ENCODE results near the gene OSBPL10. TPM values are rescaled to one million over a fixed set of nuclear protein-coding genes. Genes with fewer than 3 reads are reported as not detected.

The OSBPL10 gene
- total and polyA plus RNA-seq, 5 donors from 2014 or later: 0.14 to 1.8 (median 0.21) TPM; not detected in 2

DNA sequence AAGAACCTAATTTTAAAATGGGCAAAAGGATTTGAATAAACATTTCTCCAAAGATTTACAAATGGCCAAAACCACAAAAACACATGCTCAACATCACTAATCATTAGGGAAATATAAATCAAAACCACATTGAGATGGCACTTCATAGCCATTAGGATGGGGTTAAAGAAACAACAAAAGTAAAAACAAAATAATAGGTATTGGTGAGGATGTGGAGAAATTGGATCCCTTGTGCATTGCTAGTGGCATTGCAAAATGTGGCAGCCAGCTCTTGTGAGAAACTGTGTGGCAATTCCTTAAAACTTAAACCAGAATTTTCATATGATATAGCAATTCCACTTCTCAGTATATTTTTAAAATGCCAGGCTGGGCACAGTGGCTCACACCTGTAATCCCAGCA is 321.8 kb downstream of the OSBPL10 start:
- H3K4me3 ChIP-seq (ENCODE audit: low read depth, low read length): no peak overlapping the region
- Mint-ChIP-seq H3K36me3 (peaks cover 3% of the 10 kb centered on the region), H3K27ac (no peak overlapping the region), H3K4me1 (no peaks in the 10 kb centered on the region), H3K4me3 (no peak overlapping the region), H3K9me3 (peaks cover 4 to 41% (median 20%) of the 10 kb centered on the region in 7 donors), H3K27me3 (peaks cover 8% of the 10 kb centered on the region)
- DNase-seq (no peak), ATAC-seq (ENCODE audit: low read depth in 2 of 2) (no peak)
- no peaks in the 10 kb centered on the region for H3K4me1 ChIP-seq (ENCODE audit: control insufficient read depth, insufficient read depth, low read length, poor library complexity, severe bottlenecking)
- no peak overlapping the region for H3K27ac ChIP-seq (ENCODE audit: insufficient read depth, low read length, poor library complexity, severe bottlenecking)
- H3K9me3 ChIP-seq (ENCODE audit: control insufficient read depth in 2 of 2, low read length in 2 of 2): peaks cover 31 to 55% of the 10 kb centered on the region in 2 experiments
- H3K36me3 ChIP-seq (ENCODE audit: control insufficient read depth, insufficient read depth, low read length): no peaks in the 10 kb centered on the region
- H3K27me3 ChIP-seq (ENCODE audit: control insufficient read depth, insufficient read depth, low read length): no peaks in the 10 kb centered on the region

DNA sequence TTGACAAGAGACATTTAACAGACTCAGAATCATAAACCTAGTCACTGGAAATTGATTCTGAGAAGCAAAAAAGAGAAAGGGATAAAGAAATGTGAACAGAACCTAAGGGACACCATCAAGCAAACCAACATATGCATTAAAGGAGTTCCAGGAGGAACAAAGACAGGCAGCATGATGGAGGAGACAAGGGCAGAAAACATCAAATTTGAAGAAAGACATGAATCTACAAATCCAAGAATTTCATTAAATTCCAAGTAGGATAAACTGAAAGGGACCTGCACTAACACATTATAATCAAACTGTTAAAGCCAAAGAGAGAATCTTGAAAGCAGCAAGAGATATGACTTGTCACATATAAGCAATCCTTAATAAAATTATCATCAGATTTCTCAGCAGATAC is 326.1 kb downstream of the OSBPL10 start:
- Histone ChIP-seq H3K27ac (ENCODE audit: insufficient read depth, low read length, poor library complexity, severe bottlenecking) (no peak overlapping the region), H3K4me3 (ENCODE audit: low read depth, low read length) (no peak overlapping the region), H3K36me3 (ENCODE audit: control insufficient read depth, insufficient read depth, low read length) (no peaks in the 10 kb centered on the region), H3K27me3 (ENCODE audit: control insufficient read depth, insufficient read depth, low read length) (no peaks in the 10 kb centered on the region), H3K9me3 (ENCODE audit: control insufficient read depth in 2 of 2, low read length in 2 of 2) (peaks cover 60 to 97% of the 10 kb centered on the region in 2 experiments), H3K4me1 (ENCODE audit: control insufficient read depth, insufficient read depth, low read length, poor library complexity, severe bottlenecking) (no peaks in the 10 kb centered on the region)
- peaks cover 3% of the 10 kb centered on the region for H3K36me3 Mint-ChIP-seq
- H3K27ac Mint-ChIP-seq: no peak overlapping the region
- H3K4me3 Mint-ChIP-seq: peak overlapping the region in 1 of 4 donors; percentile 43
- peaks cover 6% of the 10 kb centered on the region for H3K27me3 Mint-ChIP-seq
- DNase-seq (no peak), ATAC-seq (ENCODE audit: low read depth in 2 of 2) (no peak)
- peaks cover 13 to 78% (median 42%) of the 10 kb centered on the region in 7 donors for H3K9me3 Mint-ChIP-seq
- H3K4me1 Mint-ChIP-seq: peaks cover 0 to 6% (median 0%) of the 10 kb centered on the region in 4 donors

GRCh38 chr3:31653464-31653863 is 327.6 kb downstream of the OSBPL10 start:
- Mint-ChIP-seq H3K4me3 (no peak overlapping the region), H3K9me3 (peaks cover 15 to 90% (median 52%) of the 10 kb centered on the region in 7 donors), H3K27me3 (peaks cover 9% of the 10 kb centered on the region), H3K27ac (no peak overlapping the region), H3K36me3 (peaks cover 3% of the 10 kb centered on the region), H3K4me1 (peaks cover 0 to 6% (median 0%) of the 10 kb centered on the region in 4 donors)
- no peak for DNase-seq
- ATAC-seq (ENCODE audit: low read depth in 2 of 2): peak in 1 of 2 donors; percentile 11
- H3K4me3 ChIP-seq (ENCODE audit: low read depth, low read length): no peak overlapping the region
- H3K27ac ChIP-seq (ENCODE audit: insufficient read depth, low read length, poor library complexity, severe bottlenecking): no peak overlapping the region
- no peaks in the 10 kb centered on the region for H3K36me3 ChIP-seq (ENCODE audit: control insufficient read depth, insufficient read depth, low read length)
- H3K27me3 ChIP-seq (ENCODE audit: control insufficient read depth, insufficient read depth, low read length): no peaks in the 10 kb centered on the region
- H3K4me1 ChIP-seq (ENCODE audit: control insufficient read depth, insufficient read depth, low read length, poor library complexity, severe bottlenecking): no peaks in the 10 kb centered on the region
- H3K9me3 ChIP-seq (ENCODE audit: control insufficient read depth in 2 of 2, low read length in 2 of 2): peaks cover 70 to 98% of the 10 kb centered on the region in 2 experiments

GRCh38 chr3:31652296-31652695 is 328.8 kb downstream of the OSBPL10 start:
- Mint-ChIP-seq H3K36me3 (peaks cover 9% of the 10 kb centered on the region), H3K9me3 (peaks cover 15 to 88% (median 54%) of the 10 kb centered on the region in 7 donors), H3K4me3 (no peak overlapping the region), H3K4me1 (peaks cover 0 to 6% (median 0%) of the 10 kb centered on the region in 4 donors), H3K27ac (no peak overlapping the region), H3K27me3 (peaks cover 9% of the 10 kb centered on the region)
- Histone ChIP-seq H3K27ac (ENCODE audit: insufficient read depth, low read length, poor library complexity, severe bottlenecking) (no peak overlapping the region), H3K27me3 (ENCODE audit: control insufficient read depth, insufficient read depth, low read length) (no peaks in the 10 kb centered on the region), H3K9me3 (ENCODE audit: control insufficient read depth in 2 of 2, low read length in 2 of 2) (peaks cover 66 to 93% of the 10 kb centered on the region in 2 experiments), H3K4me1 (ENCODE audit: control insufficient read depth, insufficient read depth, low read length, poor library complexity, severe bottlenecking) (no peaks in the 10 kb centered on the region), H3K36me3 (ENCODE audit: control insufficient read depth, insufficient read depth, low read length) (no peaks in the 10 kb centered on the region), H3K4me3 (ENCODE audit: low read depth, low read length) (no peak overlapping the region)
- ATAC-seq (ENCODE audit: low read depth in 2 of 2) (no peak), DNase-seq (no peak)

- H3K4me3 Mint-ChIP-seq: no peak overlapping the region
- DNase-seq (no peak), ATAC-seq (ENCODE audit: low read depth in 2 of 2) (no peak)
- H3K4me1 ChIP-seq (ENCODE audit: control insufficient read depth, insufficient read depth, low read length, poor library complexity, severe bottlenecking): no peaks in the 10 kb centered on the region
- peaks cover 19% of the 10 kb centered on the region for H3K36me3 Mint-ChIP-seq
- H3K9me3 Mint-ChIP-seq: peaks cover 12 to 57% (median 31%) of the 10 kb centered on the region in 7 donors
- H3K27me3 Mint-ChIP-seq: peaks cover 9% of the 10 kb centered on the region
- no peaks in the 10 kb centered on the region for H3K27me3 ChIP-seq (ENCODE audit: control insufficient read depth, insufficient read depth, low read length)
- H3K27ac Mint-ChIP-seq: no peak overlapping the region
- H3K27ac ChIP-seq (ENCODE audit: insufficient read depth, low read length, poor library complexity, severe bottlenecking): no peak overlapping the region
- no peaks in the 10 kb centered on the region for H3K36me3 ChIP-seq (ENCODE audit: control insufficient read depth, insufficient read depth, low read length)
- no peak overlapping the region for H3K4me3 ChIP-seq (ENCODE audit: low read depth, low read length)
- H3K4me1 Mint-ChIP-seq: peaks cover 0 to 16% (median under 1%) of the 10 kb centered on the region in 4 donors
- peaks cover 38 to 54% of the 10 kb centered on the region in 2 experiments for H3K9me3 ChIP-seq (ENCODE audit: control insufficient read depth in 2 of 2, low read length in 2 of 2)
These were observed 332.6 kb downstream of the OSBPL10 start for GRCh38 chr3:31648286-31648968.

GRCh38 chr3:31645256-31645655 is 335.8 kb downstream of the OSBPL10 start:
- Mint-ChIP-seq H3K36me3 (peaks cover 21% of the 10 kb centered on the region), H3K27me3 (peaks cover 4% of the 10 kb centered on the region), H3K27ac (no peak overlapping the region), H3K4me3 (no peak overlapping the region), H3K4me1 (peaks cover 0 to 26% (median 6%) of the 10 kb centered on the region in 4 donors), H3K9me3 (peaks cover 4 to 30% (median 14%) of the 10 kb centered on the region in 7 donors)
- DNase-seq (no peak), ATAC-seq (ENCODE audit: low read depth in 2 of 2) (no peak)
- Histone ChIP-seq H3K27ac (ENCODE audit: insufficient read depth, low read length, poor library complexity, severe bottlenecking) (no peak overlapping the region), H3K36me3 (ENCODE audit: control insufficient read depth, insufficient read depth, low read length) (no peaks in the 10 kb centered on the region), H3K27me3 (ENCODE audit: control insufficient read depth, insufficient read depth, low read length) (no peaks in the 10 kb centered on the region), H3K9me3 (ENCODE audit: control insufficient read depth in 2 of 2, low read length in 2 of 2) (peaks cover 17 to 23% of the 10 kb centered on the region in 2 experiments), H3K4me1 (ENCODE audit: control insufficient read depth, insufficient read depth, low read length, poor library complexity, severe bottlenecking) (no peaks in the 10 kb centered on the region), H3K4me3 (ENCODE audit: low read depth, low read length) (no peak overlapping the region)

- no peak overlapping the region for H3K4me3 Mint-ChIP-seq
- H3K27ac Mint-ChIP-seq: no peak overlapping the region
- no peaks in the 10 kb centered on the region for H3K27me3 ChIP-seq (ENCODE audit: control insufficient read depth, insufficient read depth, low read length)
- peaks cover 10% of the 10 kb centered on the region for H3K36me3 Mint-ChIP-seq
- peaks cover 3% of the 10 kb centered on the region for H3K36me3 ChIP-seq (ENCODE audit: control insufficient read depth, insufficient read depth, low read length)
- H3K27me3 Mint-ChIP-seq: no peaks in the 10 kb centered on the region
- H3K4me3 ChIP-seq (ENCODE audit: low read depth, low read length): no peak overlapping the region
- DNase-seq (no peak), ATAC-seq (ENCODE audit: low read depth in 2 of 2) (no peak)
- peaks cover 22% of the 10 kb centered on the region for H3K4me1 ChIP-seq (ENCODE audit: control insufficient read depth, insufficient read depth, low read length, poor library complexity, severe bottlenecking)
- peaks cover 0 to 1% (median 0%) of the 10 kb centered on the region in 7 donors for H3K9me3 Mint-ChIP-seq
- peaks cover 25 to 44% (median 38%) of the 10 kb centered on the region in 4 donors for H3K4me1 Mint-ChIP-seq
- no peaks in the 10 kb centered on the region for H3K9me3 ChIP-seq (ENCODE audit: control insufficient read depth in 2 of 2, low read length in 2 of 2)
- no peak overlapping the region for H3K27ac ChIP-seq (ENCODE audit: insufficient read depth, low read length, poor library complexity, severe bottlenecking)
These were observed 341.2 kb downstream of the OSBPL10 start for GRCh38 chr3:31639828-31640227.

Measured in CD4-positive, CD25-positive, alpha-beta regulatory T cell (primary cell).